C1 segment of cervical spinal cord (tissue), 14 donors: ENCODE data around the gene SFTPD.

ENCODE experiments used
- DNase-seq, 14 donors: peaks; one replicate each; lab custom pipeline; 2025; lab: John Stamatoyannopoulos, UW

Gene SFTPD

DNA sequence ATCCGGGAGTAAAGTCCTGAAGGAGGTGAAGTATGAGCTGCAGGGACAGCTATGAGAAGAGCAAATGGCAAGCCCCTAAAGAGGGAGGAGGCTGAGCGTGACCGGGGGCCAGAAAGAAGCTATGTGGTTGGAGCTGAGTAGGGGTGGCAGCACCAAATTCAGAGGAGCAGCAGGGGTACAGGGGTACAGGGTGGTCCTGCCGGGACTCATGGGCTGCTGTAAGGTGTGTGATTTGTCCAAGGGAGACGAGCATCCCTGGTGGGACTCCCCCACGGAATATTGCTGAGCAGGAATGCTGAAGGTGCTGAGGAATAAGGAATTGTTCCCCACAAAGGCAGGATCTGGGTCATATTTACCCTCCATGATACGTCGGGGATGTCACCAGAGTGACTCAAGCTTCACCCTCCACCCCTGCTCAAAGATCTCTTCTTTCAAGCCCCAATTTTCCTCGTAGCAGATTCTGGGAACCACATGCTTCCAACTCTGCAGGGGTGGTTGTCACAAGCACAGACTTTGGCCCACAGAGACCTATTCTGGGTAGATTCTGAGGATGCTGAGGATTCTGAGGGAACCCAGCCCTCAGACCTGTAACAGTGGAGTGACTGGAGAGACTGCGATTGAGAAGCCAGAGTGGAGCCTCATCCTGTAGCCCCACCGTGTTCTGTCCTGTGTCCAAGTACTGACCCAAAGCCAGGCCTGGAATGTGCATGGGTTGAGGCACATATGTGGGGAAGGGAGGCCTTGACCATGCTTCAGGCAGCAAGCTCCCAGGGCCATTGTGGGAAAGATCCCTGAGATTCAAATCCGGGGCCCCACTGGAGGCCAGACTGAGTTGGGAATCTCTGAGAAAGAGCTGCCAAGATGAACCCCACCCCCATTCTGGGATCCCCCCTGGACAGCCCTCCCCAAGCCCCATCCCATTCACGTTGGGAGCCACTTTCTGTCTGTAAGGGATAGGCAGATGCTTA lies 4.2 kb downstream of the SFTPD start:
- no peak for DNase-seq

- DNase-seq = no peak
These were observed 5.0 kb downstream of the SFTPD start for GRCh38 chr10:79943871-79944270.

DNA sequence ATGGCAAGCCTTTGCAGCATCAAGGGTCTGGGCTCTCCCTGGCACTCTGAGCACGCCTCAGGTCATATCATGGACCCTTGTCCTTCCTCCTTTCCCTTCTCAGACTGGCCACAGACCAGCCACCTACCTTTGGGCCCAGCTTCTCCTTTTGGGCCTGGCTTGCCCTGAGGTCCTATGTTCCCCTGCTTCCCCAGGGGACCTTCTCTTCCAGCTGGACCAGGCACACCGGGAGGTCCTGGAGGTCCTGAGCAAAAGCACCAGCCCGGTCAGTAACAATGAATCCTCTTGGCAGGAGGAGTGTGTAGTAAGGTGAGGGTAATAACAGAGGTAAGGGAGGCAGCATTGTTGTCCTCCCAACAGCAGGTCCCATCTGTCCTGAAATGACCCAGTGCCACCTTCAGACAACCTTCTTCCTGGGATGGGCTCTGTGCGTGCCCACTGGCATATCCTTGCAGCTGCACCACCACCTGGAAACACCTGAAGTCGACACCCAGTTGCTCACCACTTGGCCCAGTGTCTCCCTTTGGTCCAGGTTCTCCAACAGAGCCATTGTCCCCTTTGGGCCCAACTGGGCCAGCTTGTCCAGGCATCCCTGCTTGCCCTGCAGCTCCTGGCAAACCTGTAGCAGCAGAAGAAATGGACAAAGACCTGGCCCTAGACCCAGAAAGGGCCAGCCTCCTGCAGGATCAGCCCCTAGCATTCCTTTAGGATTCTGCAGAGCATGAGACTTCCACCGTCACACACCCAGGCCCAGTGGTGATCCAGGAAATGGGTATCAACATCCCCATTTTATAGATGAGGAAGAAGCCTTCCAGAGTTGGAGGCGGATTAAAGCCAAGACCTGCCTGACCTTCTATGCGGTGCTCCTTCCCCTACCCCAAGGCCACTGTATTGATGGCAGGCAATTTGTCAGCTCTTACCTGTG lies 6.4 kb downstream of the SFTPD start:
- no peak for DNase-seq

DNA sequence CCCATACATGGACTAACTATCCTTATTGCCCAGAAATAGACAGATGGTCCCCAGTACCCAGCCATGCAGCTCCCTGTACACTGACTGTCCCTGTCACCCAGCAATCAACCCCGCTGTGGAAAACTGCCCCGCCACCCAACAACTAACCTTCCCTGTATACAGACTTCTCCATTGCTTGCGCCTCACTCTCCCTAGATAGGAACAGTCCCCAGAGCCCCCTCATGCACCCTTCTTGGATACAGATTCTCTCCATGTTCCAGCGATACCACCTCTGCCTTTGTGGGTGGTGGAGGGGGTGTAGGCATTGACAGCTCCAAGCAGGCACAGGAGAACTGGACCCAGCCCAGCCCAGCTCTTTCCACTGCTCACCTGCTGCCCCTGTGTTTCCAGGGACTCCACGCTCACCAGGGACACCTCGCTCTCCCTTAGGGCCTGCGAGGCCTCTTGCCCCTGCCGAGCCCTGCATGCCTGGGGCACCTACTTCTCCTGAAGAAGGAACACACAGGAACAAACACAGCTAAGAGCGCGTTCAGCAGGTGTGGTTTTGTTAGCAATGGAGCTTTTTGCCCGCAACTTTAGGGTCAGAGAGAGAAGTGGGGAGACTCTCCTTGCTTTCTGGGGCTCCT lies 7.2 kb downstream of the SFTPD start:
- no peak for DNase-seq

- DNase-seq = no peak
These were observed 7.8 kb downstream of the SFTPD start for GRCh38 chr10:79941146-79941545.

GRCh38 chr10:79940431-79940830 lies 8.5 kb downstream of the SFTPD start:
- no peak for DNase-seq

DNA sequence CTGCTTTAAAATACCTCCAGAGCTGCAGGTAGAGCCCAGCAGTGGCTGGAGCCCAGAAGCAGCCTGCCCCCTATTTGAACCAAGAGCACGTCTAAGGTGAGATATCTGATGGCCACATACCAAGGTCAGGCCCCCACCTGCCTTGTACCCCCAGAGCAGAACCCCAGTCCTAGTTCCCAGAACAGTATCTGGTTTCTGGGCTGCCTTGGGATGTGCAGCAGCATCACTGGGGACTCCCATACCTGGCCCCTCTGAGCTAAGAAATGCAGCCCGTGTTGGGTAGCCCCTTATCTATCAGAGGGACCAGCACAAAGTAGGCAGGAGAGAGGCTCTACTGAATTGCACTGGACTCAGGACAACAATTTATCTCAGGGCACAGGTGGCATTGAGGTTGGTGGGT lies 8.9 kb downstream of the SFTPD start:
- no peak for DNase-seq

- peak in 5 of 14 donors; percentile 21 to 53 (median 36) for DNase-seq
These were observed 10.0 kb downstream of the SFTPD start for GRCh38 chr10:79938728-79939406.

- no peak for DNase-seq
These were observed 11.2 kb downstream of the SFTPD start for GRCh38 chr10:79937701-79938151.

- DNase-seq = no peak
These were observed 12.0 kb downstream of the SFTPD start for GRCh38 chr10:79936625-79937615.

- DNase-seq = no peak
These were observed 14.9 kb downstream of the SFTPD start for GRCh38 chr10:79933961-79934360.

DNA sequence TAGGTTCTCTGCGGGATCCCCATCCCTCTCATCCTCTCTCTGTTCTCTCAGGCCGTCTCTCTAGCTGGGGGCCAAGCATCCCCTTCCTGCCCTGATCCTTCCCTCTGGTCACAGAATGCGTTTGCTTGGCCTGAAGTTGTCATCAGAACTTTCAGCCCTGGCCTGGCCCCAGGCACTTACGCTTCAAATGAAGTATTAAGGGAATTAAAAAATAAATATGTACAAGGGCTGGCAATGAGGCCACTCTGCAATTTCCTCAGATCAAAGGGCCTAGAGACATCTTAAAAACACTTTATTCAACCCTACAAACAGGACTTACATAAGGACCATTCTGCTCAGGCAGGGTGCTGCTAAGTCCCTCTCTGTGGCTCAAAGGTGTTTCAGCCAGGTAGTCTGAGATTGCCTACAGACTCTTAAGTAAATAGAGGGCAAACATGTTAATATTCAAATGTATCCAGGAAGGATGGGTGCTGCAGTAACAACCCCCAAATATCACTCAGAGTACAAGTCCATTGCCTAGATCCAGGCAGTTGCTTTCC lies 16.0 kb downstream of the SFTPD start:
- DNase-seq = no peak

GRCh38 chr10:79932307-79932706 lies 16.6 kb downstream of the SFTPD start:
- no peak for DNase-seq

- no peak for DNase-seq
These were observed 18.2 kb downstream of the SFTPD start for GRCh38 chr10:79930751-79931150.

DNA sequence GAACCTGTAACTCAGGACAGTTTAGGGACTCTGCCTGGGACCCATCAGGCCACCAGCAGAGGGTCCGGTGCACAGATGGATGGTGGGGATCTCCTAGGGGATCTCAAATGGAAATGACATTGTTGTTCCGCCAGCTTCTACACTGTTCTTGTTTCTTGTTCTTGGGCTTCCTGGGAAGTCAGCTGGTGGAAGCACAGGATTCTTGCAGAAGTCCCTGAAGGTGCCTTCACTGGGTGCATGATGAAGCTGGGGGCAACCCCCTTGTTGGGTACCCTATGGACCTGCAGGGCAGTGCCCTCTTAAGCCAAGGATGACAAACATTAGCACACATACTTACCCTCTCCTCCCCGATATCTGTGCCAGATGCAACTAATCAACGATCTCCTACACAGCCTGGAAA lies 18.6 kb downstream of the SFTPD start:
- no peak for DNase-seq

DNA sequence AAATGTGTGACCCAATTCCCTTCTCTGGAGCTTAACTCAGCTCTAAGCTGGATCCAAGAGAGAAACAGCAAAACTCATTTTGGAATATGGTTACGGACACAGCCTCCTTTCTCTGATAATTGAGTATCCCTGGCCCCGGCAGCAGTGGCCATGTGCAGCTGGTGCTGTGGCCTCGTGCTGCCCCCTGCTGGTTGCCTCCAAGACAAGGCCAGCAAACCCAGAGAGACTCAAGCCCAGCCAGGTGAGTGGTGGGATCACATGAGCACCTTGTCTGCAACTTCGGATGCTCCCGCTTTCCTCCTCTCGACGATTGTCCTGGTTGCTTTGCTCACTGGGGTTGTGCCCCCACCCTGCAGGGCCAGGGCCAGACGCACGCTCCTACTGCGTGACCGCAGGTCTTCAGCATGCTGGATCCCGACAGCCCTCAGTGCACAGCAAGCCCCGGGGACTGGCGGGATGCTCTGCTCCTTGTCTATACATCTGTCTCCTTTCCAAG lies 19.4 kb downstream of the SFTPD start:
- peak in 11 of 14 donors; percentile 21 to 81 (median 45) for DNase-seq

GRCh38 chr10:79928028-79928583 lies 20.8 kb downstream of the SFTPD start:
- DNase-seq = no peak

DNA sequence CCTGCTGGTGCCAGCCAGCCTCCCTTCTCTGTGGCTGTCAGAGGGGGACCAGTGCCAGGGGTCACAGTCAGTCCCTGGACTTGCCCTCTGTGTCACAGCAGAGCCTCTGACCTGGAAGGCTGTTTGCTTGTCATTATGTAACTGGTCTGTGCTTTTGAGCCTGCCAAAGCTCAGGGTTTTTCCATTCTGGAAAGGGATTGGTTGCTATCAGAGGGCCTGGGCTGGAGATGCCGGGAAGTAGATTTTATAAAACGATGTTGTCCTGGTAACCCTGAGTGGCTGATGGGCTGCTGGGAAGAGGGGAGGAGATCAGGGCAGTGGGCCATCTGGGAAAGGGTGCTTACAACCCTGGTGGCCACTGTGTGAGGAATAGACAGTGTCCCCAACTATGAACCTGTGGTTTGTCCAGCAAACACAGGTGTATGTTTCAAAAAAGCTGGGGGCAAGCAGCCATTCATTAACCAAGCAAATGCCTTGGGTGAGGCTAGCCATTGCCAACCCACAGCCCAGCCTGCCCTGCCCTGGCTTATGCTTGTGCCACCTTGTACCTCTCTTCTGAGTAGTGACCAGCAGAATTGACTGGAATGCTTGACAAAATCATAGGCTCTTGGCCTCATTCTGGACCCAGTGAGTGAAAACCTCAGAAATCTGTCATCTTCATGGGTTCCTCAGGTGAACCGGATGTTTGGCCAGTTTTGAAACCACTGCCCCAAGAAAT lies 21.6 kb downstream of the SFTPD start:
- DNase-seq = peak in 8 of 14 donors; percentile 19 to 66 (median 32)
